ENCODE data around the gene CELA1.

The CELA1 gene

DNA sequence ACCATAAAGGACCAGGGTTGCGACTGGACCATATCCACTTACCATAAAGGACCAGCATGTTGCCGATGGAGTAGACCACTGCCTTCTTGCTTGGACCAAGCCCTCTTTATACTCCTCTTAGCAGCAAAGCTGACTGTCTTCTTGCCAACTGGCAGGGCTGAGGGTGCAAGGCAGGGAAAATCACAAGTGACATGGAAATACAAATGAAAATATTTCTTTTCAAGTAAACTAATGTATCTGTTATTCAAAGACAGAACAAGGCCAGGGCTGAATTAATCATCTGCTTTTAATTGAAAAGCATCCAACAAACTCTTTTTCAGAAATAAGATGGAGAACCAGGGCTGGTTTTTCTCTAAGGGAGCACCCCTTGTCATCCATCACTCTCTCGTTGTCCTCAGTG is at the start of gene CELA1:
Gene CELA1 (minus strand): TSS at position 99 of the 400 bp plus-strand sequence. CDS start 41 bp downstream, at position 58.
- H3K4me3 ChIP-seq (ENCODE audit: low read depth, low read length): no peak within 1 kb of the TSS
- TF ChIP-seq, protein P1, sequence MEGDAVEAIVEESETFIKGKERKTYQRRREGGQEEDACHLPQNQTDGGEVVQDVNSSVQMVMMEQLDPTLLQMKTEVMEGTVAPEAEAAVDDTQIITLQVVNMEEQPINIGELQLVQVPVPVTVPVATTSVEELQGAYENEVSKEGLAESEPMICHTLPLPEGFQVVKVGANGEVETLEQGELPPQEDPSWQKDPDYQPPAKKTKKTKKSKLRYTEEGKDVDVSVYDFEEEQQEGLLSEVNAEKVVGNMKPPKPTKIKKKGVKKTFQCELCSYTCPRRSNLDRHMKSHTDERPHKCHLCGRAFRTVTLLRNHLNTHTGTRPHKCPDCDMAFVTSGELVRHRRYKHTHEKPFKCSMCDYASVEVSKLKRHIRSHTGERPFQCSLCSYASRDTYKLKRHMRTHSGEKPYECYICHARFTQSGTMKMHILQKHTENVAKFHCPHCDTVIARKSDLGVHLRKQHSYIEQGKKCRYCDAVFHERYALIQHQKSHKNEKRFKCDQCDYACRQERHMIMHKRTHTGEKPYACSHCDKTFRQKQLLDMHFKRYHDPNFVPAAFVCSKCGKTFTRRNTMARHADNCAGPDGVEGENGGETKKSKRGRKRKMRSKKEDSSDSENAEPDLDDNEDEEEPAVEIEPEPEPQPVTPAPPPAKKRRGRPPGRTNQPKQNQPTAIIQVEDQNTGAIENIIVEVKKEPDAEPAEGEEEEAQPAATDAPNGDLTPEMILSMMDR (IDR thresholded peaks at IDR 0.05; ENCODE audit: borderline replicate concordance, insufficient read depth, low read depth, low read length): no peak

DNA sequence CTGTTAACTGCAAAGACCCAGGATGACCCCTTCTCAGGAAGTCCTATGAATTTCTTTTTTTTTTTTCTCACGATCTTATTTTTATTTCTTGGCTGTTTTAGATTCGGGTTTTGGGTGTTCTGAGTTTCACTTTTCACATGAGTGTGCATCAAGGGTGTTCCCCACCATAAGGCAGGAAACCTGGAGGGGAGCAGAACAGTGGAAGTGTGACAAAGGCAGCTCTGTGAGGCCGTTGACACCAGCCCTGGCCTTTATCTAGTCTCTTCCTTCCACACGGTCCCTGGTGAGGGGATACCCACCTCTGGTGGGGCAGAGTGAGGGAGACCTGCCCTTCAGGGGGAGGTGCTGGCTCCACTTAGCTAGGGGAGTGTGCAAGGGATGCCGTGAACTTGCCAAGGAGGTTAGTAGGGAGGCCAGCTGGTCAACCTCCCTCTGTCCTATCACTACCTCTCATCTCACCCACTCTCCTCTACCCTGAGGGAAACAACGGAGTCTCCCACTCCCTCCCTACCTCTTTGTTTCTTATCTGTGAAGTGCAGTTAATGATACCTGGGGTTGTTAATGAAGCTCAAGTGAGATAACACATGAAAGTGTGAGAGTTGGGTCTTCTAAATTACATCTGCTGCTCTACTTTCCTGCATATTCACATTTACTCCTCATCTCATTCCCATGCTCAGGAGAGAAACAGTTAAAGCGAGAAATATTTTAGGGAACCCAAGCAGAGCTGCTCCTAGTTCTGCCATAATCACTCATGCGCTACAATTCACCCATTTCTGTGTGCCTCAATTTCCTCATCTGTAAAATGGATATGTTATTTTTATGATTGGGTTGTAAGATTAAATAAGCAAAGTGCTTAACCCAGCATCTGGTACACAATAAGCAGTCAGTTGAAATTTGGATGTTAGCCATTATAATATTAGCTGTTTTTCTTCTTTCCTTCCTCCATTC is 49.1 kb upstream of the CELA1 start:
- TF ChIP-seq, protein P1 (IDR thresholded peaks at IDR 0.05; ENCODE audit: borderline replicate concordance, insufficient read depth, low read depth, low read length): no peak
- H3K4me3 ChIP-seq (ENCODE audit: low read depth, low read length): peak overlapping the region; percentile 38

DNA sequence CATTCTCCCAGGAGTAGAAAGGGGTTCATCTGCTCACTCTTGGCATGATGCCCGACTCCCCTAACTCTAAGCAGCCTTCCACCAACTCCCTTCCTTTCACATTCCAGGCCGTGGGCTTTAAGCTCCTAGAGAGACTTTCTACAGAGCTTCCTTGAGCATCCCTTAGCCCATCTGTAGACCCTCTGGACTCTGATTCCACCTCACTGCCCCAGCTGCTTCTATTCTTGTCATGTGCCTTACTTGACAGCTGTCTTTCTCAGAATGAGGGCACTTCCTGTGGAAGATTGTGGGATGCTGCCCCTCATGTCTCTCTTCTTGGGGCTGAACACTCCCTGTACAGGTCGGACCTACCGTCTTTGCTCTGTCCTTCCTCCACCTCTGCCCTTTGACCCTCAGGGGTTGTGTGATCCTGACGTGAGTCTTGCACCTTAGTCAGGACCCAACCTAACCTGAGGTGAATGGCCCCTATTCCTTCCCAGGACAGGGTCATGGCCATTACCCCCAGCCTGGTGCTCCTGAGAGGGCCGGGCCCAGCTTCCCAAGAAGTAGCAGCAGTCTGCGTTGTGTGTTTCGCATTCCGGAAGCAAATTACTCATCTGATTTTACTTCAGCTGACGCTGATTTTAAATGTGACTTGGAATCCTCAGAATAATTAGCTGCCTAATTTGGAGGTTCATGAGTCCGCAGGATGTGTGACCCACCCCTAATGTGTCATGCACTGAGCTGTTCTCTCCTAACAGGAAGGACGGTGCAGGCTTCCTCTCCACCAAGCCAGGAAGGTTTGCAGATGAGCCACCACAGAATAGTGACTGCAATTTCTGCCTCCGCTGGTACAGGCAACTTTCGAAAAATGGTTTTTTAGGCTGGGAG is 47.4 kb upstream of the CELA1 start:
- TF ChIP-seq, protein P1 (IDR thresholded peaks at IDR 0.05; ENCODE audit: borderline replicate concordance, insufficient read depth, low read depth, low read length): no peak
- H3K4me3 ChIP-seq (ENCODE audit: low read depth, low read length): peak overlapping the region; percentile 36

DNA sequence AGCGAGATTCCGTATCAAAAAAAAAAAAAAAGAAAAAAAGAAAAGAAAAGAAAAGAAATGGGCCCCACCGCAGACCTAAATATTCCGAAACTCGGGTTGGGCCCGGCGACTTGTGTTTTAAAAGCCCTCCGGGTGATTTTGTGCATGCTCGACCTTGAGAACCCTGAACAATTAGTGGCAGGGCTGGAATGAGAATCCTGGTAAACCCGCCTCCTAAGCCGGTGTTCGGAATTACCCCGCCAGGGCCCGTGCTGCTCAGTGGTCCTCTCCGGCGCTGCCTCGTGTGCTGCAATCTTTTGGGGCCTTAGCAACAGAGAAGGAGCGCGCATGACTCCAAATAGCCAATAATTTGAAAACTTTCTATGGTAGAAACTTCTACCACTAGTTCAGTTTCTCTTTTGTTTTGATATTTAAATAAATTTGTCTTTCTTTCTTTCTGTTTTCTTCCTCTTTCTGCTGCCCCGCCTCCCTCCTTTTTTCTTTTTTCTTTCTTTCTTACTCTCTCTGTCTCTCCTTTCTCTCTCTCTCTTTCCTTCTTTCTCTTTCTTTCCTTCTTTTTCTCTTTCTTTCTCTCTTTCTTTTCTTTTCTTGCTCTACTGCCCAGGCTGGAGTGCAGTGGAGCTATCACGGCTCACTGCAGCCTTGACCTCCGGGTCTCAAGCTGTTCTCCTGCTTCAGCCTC is 46.2 kb upstream of the CELA1 start:
- peak overlapping the region; percentile 78 for H3K4me3 ChIP-seq (ENCODE audit: low read depth, low read length)
- TF ChIP-seq, protein P1 (IDR thresholded peaks at IDR 0.05; ENCODE audit: borderline replicate concordance, insufficient read depth, low read depth, low read length): no peak

DNA sequence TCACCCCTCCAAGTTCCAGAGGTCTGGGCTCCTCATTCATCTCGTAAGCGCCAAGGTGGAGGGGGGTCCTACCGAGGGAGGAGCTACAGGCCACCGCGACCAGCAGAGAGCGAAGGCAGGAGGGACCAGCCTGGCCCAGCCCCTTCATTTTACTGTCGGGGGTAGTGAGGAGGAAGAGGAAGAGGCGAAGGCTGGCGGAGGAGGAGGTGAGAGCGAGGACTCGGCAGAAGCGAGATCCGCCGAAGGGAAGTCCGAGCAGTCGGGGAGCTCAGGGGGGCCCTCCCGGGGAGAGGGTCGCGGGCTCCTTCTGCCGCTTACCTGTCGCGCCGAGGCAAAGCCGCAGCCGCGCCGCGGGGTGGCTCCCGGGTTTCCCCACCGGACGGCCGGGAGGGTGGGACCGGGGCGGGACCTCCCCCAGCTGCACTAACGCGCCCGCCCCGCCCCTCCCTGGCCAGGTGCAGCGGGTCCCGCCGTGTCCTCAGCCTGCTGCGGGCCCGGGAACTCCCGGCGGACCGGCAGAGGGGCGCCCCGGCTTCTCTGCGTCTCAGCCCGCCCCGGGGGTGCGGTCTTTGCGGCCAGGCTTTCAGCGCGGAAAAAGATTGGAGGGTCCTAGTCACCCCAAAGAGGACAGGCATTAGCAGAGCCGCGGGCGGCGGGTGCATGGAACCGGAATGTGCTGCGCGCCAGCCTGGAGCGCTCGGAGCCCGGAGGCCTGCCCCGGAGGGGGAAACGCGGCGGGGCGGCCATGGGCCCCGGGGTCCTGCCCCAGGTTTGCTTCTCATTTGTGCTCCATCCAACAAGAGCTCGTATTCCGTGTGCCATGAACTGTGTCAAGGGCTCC is 45.0 kb upstream of the CELA1 start, which contains the start of gene GALNT6:
Gene GALNT6 (minus strand): TSS at position 124 of the 841 bp plus-strand sequence. CDS start 11,625 bp downstream, outside the sequence.
- TF ChIP-seq, protein P1 (IDR thresholded peaks at IDR 0.05; ENCODE audit: borderline replicate concordance, insufficient read depth, low read depth, low read length): no peak
- peak within 1 kb of the TSS; percentile 78 for H3K4me3 ChIP-seq (ENCODE audit: low read depth, low read length)

DNA sequence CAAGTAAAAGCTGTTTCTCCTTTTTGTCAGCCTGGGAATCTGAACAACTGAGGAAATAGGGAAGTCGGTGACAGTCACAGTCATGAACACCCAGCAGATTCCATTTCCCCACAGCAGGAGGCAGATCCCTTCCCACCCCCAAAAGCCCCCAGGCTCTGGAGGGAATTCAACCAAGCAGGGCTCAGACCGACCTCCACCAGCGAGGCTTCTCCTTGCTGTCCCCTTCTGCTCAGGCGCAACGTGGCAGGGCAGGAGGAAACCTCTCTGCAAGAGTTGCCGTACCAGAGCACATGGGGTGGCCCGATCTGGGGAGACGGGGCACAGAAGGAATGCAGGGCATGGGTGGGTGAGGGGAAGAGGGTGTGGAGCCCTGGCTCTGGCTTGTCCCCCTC is 44.4 kb upstream of the CELA1 start:
- TF ChIP-seq, protein P1 (IDR thresholded peaks at IDR 0.05; ENCODE audit: borderline replicate concordance, insufficient read depth, low read depth, low read length): no peak
- H3K4me3 ChIP-seq (ENCODE audit: low read depth, low read length): peak overlapping the region; percentile 78
